GM19193 (cell line): Measurements from ENCODE around the gene ADGRD1.

Source experiments
- POLR2A ChIP-seq: IDR thresholded peaks from 4 replicates; pipeline ENCODE4 v1.6.1; 2011; ENCODE audit not compliant: insufficient read depth, insufficient read length; ENCODE audit errors: extremely low read depth

The ADGRD1 gene

DNA sequence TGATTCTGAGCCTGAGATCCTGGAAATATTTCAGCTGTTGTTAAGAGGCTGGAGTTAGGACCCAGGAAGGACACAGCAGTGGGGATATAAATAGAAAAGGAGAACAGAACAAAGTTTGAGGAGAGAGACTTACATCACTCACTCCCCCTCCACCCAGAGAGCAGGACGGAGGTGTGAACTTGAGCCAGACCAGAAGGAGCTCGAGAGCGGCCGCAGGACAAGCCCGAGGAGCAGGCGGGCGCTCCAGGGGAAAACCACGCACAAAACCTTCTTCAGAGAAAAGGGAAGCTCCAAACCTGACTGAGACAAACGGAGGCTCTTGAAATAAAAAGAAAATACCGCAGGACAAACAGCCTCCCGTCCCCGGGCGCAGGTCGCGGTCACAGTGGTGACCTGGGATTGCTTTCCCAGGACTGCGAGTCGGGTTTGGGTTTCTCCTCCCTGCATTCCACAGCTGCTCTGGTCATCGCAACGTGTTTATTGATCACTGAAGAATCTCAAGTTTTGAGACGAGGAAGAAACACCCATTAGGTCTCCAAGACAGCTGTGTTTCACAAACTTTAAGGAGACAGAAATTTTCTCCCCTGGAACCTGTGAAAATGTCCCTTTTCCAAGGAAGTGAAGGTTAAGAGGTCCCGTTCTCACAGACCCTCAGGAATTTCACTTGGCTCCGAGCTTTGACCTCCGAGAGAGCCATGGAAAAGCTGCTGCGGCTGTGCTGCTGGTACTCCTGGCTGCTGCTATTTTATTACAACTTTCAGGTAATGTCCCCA lies at the start of gene ADGRD1:
ADGRD1 (plus strand) TSS at position 137 of the 773 bp plus-strand sequence; CDS start at position 696, 559 bp downstream.
- TF ChIP-seq POLR2A: no peak

DNA sequence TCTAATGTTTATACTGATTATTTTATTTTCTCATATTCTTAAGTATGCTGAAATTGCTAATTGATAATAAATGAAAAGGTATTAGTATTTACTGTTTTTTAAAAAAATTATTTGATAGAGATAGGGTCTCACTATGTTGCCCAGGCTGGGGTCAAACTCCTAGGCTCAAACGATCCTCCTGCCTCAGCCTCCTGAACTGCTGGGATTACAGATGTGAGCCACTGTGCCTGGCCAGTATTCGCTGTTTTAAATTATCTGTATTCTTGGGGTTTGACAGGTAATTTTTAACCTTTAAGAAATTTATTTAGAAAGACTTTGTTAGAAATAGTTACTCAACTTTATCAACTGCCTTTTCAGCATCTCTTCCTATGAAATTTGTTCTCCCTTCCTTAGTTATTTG lies 49.6 kb upstream of the ADGRD1 start:
- TF ChIP-seq POLR2A: no peak

DNA sequence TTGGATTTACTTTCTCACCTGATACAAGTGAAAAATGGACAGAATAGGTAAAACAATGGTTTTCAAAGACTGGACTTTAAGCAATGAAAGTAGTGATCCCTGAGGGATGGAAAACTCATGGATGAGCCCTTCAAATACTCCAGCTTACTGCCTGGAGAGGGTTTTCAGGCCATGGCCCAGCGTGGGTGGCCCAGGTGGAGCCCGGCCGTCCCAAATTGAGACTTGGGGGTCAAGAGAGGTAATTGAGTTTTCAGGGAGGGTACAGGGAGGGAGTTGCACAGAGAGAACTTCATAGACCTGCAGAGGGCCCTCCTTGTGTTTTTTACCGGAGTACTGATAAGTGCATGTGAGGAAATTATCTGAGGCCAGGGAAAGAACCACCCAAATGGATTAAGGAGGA lies 44.6 kb upstream of the ADGRD1 start:
- TF ChIP-seq POLR2A: no peak

DNA sequence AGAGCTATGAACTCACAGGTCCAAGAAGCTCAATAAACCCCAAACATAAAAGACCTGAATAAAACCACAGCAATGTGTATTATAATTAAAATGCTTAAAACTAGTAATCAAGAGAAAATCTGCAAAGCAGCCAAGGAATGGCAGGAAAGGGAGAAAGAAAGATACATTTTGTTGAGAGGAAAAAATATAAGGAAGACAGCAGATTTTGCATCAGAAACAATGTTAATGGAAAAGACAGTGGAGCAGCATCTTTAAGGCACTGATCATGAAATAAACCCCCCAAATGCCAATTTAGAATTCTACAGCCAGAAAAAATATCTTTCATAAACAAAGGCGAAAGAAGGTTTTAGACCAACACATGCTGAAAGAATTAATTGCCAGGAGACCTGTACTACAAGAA lies 42.5 kb upstream of the ADGRD1 start:
- TF ChIP-seq POLR2A: no peak

DNA sequence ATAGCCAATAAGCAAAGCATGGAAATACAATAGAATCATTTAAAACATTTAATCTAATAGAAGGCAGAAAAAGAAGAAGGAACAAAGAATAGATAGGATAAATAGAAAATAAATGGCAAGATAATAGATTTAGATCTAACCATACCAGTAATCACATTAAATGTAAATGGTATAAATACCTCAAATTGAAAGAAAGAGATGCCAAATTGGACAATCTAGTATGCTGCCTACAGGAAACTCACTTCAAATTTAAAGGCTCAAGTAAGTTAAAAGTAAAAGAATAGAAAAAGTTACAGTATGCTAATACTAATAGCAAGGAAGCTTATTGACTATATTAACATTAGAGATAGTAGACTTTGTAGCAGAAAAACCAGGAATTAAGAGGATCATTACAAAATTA lies 41.8 kb upstream of the ADGRD1 start:
- no peak for TF ChIP-seq POLR2A

DNA sequence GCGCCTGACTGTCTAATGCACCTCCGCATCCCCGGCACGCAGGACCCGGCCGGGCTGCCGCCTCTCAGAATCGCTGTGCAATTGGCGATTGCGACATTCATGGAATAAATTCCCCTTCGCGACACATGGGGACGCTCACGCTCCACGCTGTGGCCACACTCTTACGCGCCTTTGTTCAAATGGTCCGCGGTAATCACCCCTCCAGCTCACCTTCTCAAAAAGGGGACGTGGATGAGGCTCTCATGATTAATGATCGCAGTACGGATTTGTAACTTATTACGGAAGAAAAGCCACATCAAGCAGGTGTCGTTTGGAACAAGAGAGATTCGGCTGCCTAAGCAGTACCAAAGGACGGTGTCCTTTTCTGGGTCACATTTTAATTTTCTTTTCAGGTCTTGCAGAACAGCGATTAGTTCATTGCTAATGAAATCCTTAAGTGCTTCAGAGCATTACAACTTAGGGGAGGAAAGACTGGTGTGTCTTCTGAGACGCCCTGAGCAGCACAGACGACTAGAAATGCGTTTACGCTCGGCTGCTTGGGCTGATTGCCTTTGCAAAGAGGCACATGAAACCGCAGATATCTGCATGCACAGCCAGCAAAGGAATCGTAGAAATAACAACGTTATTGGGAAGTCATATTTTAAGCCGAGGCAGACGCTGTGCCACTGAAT lies 37.3 kb upstream of the ADGRD1 start:
- TF ChIP-seq POLR2A: no peak

DNA sequence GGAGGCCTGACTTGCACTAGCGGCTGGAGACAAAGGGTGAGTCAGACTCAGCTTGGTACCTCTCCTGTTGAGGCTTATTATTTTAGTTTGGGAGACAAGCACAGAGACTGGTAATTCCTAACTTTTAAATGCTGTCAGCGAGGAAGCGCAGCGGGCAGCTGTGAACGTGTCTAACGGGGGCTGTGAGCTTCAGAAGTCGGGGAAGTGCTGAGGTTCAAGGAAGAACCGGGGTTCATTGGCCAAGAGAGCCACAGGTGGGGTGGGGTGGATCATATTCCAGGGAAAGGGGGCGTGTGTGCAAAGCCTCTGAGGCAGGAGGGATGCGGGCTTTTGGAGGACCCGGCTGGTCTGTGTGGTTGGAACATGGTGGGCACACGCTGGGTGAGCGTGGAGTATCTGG lies 36.1 kb upstream of the ADGRD1 start:
- no peak for TF ChIP-seq POLR2A

DNA sequence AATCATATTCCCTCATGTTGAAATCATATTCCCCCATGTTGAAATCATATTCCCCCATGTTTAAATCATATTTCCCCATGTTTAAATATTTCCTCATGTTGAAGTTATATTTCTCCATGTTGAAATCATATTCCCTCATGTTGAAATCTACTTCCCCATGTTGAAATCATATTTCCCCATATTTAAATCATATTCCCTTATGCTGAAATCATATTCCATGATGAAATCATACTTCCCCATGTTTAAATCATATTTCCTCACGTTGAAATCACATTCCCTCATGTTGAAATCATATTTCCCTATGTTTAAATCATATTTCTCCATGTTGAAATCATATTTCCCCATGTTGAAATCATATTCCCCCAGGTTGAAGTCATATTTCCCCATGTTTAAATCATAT lies 34.6 kb upstream of the ADGRD1 start:
- no peak for TF ChIP-seq POLR2A

DNA sequence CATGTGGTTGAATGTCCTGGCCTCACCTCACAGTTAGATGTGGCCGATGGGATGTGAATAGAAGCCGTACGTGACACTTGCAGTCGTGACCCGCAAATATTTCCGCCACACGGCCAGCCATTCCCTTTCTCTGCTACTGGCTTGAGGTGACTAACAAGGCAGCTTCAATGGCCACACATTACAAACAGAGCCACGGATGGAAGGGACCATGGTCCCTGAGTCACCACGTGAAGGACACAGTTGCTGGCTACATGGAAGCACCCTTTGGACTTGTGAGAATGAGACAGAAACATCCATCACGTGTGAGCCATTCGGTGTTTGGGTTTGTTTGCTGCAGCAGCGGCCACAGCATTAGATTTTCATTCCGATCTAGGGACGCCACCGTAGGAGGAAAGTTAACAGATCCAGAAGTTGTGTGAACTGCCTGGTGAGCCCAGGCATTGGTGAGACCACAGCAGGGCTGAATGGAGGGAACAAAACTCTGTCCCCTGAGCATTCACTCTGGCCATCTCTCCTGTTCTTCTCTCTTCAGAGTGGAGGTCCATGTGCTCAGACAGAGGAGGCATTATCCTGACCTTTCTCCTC lies 33.5 kb upstream of the ADGRD1 start:
- no peak for TF ChIP-seq POLR2A

DNA sequence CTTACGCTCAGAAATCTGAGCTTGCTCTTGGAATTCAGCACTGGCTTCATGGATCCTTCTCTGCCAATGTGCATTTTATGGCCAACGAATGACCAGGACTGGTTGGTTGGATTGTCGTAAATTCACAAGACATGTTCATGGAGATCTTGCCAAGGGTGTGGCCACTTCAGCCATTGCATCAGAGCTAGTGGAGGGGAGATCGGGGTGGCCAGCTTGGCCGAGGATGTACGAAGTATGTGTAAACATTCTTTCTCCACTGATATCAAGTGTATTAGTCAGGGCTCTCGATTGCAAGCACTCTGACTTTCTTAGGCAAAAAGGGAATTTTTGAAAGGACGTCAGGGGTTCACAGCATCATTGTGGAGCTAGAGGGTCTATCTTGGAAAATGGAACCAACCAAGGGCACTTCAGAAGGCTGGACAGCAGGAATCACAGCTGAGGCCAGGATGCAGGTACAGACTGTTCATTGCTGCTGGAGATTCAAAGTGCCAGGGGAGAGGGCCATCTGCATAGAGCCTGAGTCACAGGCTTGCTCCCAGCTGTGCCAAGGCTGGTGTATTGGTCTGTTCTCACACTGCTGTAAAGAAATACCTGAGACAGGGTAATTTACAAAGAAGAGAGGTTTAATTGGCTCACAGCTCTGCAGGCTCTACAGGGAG lies 32.9 kb upstream of the ADGRD1 start:
- TF ChIP-seq POLR2A: no peak

DNA sequence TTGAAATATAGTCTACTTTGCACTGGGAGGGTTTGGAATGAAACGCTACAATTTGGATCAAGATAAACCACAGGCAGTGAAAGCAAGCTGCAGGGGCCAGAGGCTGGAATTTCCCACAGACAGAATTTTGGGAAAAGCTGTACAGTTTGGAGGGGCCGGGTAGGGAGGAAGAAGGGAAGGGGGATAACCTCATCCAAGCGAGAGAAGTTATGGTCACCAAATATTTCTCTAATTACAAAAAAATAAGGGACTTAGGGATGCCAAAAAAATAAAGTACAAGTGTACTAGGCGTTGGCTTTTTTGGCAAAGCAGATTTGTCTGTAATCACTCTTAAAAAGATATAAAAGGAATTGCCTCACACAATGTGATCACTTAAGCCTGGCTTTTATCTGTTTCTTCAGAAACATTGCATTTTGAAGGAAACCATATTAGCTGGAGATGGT lies 31.2 kb upstream of the ADGRD1 start:
- TF ChIP-seq POLR2A: no peak

DNA sequence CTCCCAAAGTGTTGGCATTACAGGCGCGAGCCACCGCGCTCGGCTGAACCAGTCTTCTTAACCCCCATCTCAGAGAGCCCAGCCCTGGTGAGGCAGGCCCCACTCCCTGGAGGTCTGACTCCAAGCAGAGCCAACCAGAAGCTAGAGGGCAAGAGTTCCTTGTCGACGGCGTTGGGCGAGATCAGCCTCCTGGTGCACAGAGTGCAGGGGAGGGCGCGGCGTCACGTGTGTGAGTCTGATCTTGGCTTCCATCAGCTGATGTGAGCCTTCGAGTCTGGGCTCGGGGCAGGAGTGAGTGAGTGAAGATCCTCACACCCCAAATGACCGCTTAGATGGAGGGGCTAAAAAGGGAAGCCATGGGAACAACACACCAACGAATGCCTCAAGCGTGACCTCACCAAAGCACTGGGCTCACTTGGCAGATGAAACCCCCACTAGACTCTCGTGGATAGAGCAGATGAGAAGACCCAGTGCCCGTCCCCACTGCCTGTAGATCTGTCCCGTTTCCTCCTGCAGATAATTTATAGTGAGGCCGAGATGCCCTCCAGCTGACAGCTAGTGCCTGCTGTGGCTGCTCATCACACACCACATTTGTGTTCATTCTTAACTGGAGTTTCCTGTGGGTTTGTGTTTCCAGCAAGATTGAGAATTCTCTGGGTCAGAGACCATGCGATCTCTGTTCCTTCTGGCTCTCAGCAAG lies 28.6 kb upstream of the ADGRD1 start:
- TF ChIP-seq POLR2A: no peak

DNA sequence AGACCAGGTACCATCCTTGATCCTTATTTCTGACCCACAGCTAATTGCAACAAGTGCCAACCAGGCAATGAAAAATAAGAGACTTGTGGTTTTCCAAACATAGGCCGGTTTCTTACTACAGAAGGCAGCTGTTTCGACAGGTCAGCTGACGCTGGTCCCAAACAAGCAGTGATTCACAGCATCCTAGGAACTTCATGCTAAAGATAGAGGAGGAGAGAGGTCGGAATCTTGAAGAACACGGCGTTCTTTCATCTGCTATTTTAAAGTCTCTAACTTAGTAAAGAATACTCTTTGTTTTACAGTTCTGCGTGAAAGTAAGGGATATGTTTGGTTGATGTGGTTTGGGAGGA lies 28.1 kb upstream of the ADGRD1 start:
- no peak for TF ChIP-seq POLR2A

DNA sequence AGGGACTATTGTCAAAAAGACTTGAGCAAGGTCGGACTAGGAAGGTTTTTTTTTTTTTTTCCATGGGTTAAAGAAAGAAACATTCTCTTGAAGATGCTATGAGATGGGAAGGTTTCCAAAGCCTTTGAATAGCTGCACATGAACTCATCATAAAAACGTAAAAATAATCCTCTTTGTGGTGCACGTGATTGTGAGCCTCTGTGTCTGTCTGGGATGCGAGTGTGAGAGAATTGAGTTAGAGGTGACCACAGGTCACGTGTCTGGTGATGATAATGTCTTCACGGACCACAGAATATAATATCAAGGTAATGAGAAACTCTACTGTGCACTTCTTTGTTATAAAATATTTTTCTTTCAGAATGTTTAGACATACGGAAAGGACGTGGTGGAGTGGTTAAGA lies 24.3 kb upstream of the ADGRD1 start:
- no peak for TF ChIP-seq POLR2A
